ENCODE data around the gene LLPH.

LLPH gene

DNA sequence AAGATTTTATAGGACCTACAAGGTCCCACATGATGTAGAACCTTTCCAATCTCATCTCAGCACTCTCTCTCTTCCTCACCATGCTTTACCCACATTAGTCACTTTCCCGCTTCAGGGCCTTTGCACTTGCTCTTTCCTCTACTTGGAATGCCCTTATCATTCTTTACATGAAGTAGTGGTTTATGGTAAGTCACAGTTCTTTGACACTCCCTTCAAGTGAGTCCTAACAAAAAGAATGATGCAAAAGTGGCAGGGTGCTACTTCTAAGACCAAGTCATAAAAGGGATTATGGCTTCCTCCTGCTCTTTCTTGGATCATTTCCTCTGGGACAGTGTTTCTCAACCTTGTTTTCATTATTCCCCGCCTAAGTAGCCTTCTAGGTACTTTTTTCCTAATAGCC is 26.1 kb upstream of the LLPH start:
- DNase-seq (ENCODE audit: low spot score), result no peak
- TF ChIP-seq, protein P1, sequence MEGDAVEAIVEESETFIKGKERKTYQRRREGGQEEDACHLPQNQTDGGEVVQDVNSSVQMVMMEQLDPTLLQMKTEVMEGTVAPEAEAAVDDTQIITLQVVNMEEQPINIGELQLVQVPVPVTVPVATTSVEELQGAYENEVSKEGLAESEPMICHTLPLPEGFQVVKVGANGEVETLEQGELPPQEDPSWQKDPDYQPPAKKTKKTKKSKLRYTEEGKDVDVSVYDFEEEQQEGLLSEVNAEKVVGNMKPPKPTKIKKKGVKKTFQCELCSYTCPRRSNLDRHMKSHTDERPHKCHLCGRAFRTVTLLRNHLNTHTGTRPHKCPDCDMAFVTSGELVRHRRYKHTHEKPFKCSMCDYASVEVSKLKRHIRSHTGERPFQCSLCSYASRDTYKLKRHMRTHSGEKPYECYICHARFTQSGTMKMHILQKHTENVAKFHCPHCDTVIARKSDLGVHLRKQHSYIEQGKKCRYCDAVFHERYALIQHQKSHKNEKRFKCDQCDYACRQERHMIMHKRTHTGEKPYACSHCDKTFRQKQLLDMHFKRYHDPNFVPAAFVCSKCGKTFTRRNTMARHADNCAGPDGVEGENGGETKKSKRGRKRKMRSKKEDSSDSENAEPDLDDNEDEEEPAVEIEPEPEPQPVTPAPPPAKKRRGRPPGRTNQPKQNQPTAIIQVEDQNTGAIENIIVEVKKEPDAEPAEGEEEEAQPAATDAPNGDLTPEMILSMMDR (IDR thresholded peaks at IDR 0.05; ENCODE audit: extremely low read depth, missing control alignments), result no peak

GRCh38 chr12:66154776-66155175 is 24.2 kb upstream of the LLPH start:
- DNase-seq (ENCODE audit: low spot score), result no peak
- TF ChIP-seq, protein P1 (IDR thresholded peaks at IDR 0.05; ENCODE audit: extremely low read depth, missing control alignments), result no peak

GRCh38 chr12:66152732-66153131 is 22.2 kb upstream of the LLPH start:
- DNase-seq (ENCODE audit: low spot score), result no peak
- TF ChIP-seq, protein P1 (IDR thresholded peaks at IDR 0.05; ENCODE audit: extremely low read depth, missing control alignments), result no peak

DNA sequence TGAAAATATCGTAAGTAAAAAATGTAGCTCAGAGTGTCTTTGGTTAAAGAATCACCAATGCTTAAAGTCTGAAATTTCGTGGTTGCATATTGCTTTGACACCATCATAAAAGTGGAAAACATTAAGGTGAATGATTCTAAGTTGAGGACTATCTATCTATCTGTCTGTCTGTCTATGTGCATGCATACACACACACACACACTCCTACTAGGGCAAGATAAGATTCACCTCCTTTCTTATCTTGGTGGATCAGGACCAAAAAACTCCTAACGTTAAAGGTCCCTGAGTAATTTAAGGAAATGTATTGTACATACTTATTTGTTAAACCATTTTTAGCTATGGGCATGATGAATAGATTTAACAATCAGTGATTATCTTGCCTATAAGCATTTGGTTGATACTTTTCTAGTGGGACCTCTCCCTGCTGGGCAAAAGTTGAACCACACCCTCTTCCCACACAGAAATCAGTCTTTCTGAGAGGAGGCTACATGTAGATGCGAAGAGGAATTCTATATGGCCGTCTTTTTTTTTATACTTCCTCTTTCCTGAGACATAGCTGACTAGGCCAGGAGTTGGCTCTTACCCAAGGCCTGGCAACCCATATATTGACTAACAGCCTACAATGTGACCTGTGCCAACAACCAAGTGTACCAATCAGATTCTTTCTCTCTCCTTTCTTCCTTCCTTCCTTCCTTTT is 19.3 kb upstream of the LLPH start:
- no peak for DNase-seq (ENCODE audit: low spot score)
- TF ChIP-seq, protein P1 (IDR thresholded peaks at IDR 0.05; ENCODE audit: extremely low read depth, missing control alignments), result no peak

DNA sequence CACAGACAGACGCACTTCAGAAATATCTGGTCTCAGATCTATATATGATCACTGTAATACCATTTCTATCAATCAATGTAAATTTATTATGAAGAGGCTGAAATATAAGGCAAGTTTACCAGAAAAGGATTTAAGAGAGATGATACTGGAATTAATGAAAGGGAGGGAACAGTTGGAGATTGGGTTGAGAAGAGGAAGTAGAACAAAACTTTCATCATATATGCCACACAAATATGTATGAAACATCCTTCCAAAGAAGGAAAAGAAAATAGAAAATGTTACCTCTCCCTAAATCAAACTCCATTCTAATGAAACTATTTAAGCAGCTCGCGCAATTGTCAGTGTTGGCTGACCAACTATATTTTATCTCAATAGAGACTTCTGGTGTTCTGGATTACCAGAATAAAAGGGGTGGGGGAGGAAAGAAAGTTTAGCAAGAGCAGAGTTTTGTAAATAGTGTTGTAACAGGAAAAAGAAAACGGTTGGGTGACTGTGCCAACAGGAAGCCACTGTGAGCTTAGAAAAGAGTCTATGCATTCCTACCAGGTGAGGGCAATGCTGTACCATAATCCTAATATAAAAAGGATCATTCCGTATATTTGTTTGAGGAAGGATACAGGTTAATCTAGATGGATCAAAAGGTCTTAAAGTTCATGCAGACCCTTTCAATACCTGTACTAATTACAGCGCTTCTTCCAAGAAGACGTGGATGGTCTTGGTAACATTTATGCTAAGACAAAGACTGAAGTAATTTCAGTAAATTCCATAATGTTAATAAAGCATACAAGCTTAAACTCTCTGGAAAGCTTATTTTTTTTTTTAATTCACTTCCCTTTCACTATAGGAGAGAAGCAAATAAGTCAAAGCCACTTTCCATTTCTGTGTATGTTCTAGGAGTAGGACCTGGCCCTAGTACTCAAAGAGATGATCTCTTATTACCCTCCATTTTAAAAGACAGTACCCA is 14.5 kb upstream of the LLPH start:
- TF ChIP-seq, protein P1 (IDR thresholded peaks at IDR 0.05; ENCODE audit: extremely low read depth, missing control alignments), result no peak
- no peak for DNase-seq (ENCODE audit: low spot score)

DNA sequence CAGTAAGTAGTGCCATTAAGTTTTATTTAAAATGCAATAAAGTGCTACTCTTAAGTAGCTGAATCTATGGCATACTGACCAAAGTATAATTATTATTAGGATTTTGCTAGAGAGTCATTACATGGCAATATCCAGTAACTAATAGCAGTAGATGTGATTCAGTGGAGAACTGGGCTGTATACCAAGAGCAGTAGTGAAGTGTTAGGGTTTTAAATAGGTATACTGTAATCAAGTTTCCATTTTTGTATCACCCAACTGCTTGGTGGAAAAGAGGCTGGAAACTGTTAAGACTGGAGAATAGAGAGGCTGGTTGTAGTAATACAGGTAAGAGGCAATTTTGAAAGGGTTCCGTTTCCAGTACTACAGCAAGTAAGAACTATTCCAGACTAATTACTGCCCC is 13.3 kb upstream of the LLPH start:
- no peak for DNase-seq (ENCODE audit: low spot score)
- TF ChIP-seq, protein P1 (IDR thresholded peaks at IDR 0.05; ENCODE audit: extremely low read depth, missing control alignments), result no peak

- TF ChIP-seq, protein P1 (IDR thresholded peaks at IDR 0.05; ENCODE audit: extremely low read depth, missing control alignments), result no peak
- no peak for DNase-seq (ENCODE audit: low spot score)
These were observed 12.3 kb upstream of the LLPH start for GRCh38 chr12:66142826-66143225.
